B cell (primary cell): Measurements from ENCODE around the gene ADGRA3. TPM values are rescaled to one million over a fixed set of nuclear protein-coding genes. Genes with fewer than 3 reads are reported as not detected.

Experiments
- ATAC-seq: fragments of 200-7000 bp; cut with Tn5 transposase; one replicate; pipeline ENCODE4 v1.10.0; 2021; ENCODE audit warnings: low read depth, mild to moderate bottlenecking, moderate number of reproducible peaks, moderate library complexity
- CTCF ChIA-PET: fragments of 350-600 bp; sonication (Branson Sonifier 250); formaldehyde crosslinking; loops from one replicate; lab custom pipeline; 2021; ENCODE audit warnings: antibody characterized with exemption, inconsistent platforms; lab: Charles Lee
- POLR2A ChIA-PET: fragments of 350-600 bp; sonication (Branson Sonifier 250); formaldehyde crosslinking; loops from one replicate; lab custom pipeline; 2021; ENCODE audit warnings: antibody characterized with exemption; lab: Charles Lee
- DNase-seq: peaks from one replicate; pipeline ENCODE4 v3.0.0; 2013
- H2AFZ ChIP-seq: 2 replicates; pipeline ENCODE4 v1.6.1; 2012; ENCODE audit warnings: mild to moderate bottlenecking, low read depth, low read length; ENCODE audit not compliant: insufficient read depth, poor library complexity, severe bottlenecking
- H3K27ac ChIP-seq, 2 donors: 1 replicate in 1 of 2; 2 replicates in 1 of 2; pipeline ENCODE4 v1.5.1; 2012 to 2013; ENCODE audit warnings: low read length in 2 of 2, mild to moderate bottlenecking in 2 of 2, moderate library complexity in 1 of 2
- H3K27me3 ChIP-seq, 4 experiments: fragments of 200-600 bp in 1 of 4; sonication (generic) in 1 of 4; replicated peaks in 1 of 4; 1 replicate in 2 of 4; 2 replicates in 2 of 4; pipeline versions ENCODE4 v1.6.1 to v1.7.0; 2013 to 2016; ENCODE audit warnings: low read length in 3 of 4, mild to moderate bottlenecking in 2 of 4, mixed read lengths in 1 of 4, moderate library complexity in 1 of 4; ENCODE audit not compliant: insufficient read depth in 4 of 4, control insufficient read depth in 3 of 4; ENCODE audit errors: control extremely low read depth in 1 of 4
- H3K36me3 ChIP-seq, 2 experiments: replicated peaks in 1 of 2; 1 replicate in 1 of 2; 2 replicates in 1 of 2; pipeline versions ENCODE4 v1.6.1 to v1.7.1; 2013; ENCODE audit warnings: low read length in 1 of 2; ENCODE audit not compliant: insufficient read depth in 2 of 2, control insufficient read depth in 1 of 2; ENCODE audit errors: control extremely low read depth in 1 of 2, extremely low read depth in 1 of 2
- H3K4me1 ChIP-seq, 2 donors: fragments of 200-600 bp in 1 of 2; sonication (generic) in 1 of 2; 1 replicate in 1 of 2; 2 replicates in 1 of 2; pipeline versions ENCODE4 v1.5.1 to v1.6.1; 2013 to 2017; ENCODE audit warnings: low read length in 2 of 2; ENCODE audit not compliant: control insufficient read depth in 2 of 2, insufficient read depth in 2 of 2
- H3K4me2 ChIP-seq: replicated peaks from 2 replicates; pipeline ENCODE3; 2012; ENCODE audit warnings: mild to moderate bottlenecking, low read depth, low read length; ENCODE audit not compliant: poor library complexity, severe bottlenecking
- H3K4me3 ChIP-seq, 5 experiments: fragments of 200-600 bp in 1 of 5; sonication (generic) in 1 of 5; 1 replicate in 3 of 5; 2 replicates in 2 of 5; pipeline versions ENCODE4 v1.5.1 to v1.7.0; 2011 to 2016; ENCODE audit warnings: low read length in 4 of 5, mild to moderate bottlenecking in 4 of 5, low read depth in 2 of 5, control low read depth in 1 of 5, moderate library complexity in 1 of 5; ENCODE audit not compliant: insufficient read depth in 1 of 5; ENCODE audit errors: control extremely low read depth in 1 of 5, extremely low read depth in 1 of 5
- H3K79me2 ChIP-seq: fragments of 200-600 bp; sonication (generic); one replicate; pipeline ENCODE4 v1.6.0; 2016; ENCODE audit warnings: low read length; ENCODE audit not compliant: control insufficient read depth, insufficient read depth
- H3K9ac ChIP-seq: fragments of 200-600 bp; sonication (generic); 2 replicates; pipeline ENCODE4 v1.6.1; 2017; ENCODE audit warnings: mild to moderate bottlenecking, low read length, moderate library complexity
- H3K9me3 ChIP-seq, 3 donors: one replicate each; pipeline versions ENCODE4 v1.6.1 to v1.7.1; 2013; ENCODE audit warnings: low read length in 2 of 3; ENCODE audit not compliant: control insufficient read depth in 2 of 3, insufficient read depth in 1 of 3; ENCODE audit errors: control extremely low read depth in 1 of 3
- H4K20me1 ChIP-seq: 2 replicates; pipeline ENCODE4 v1.6.0; 2012; ENCODE audit warnings: mild to moderate bottlenecking, low read length; ENCODE audit not compliant: insufficient read depth, control insufficient read depth, poor library complexity, severe bottlenecking
- H3K27ac Mint-ChIP-seq: one replicate; pipeline ENCODE4 v1.8.0; 2021; ENCODE audit warnings: mixed read lengths
- H3K27me3 Mint-ChIP-seq: one replicate; pipeline ENCODE4 v1.8.0; 2021; ENCODE audit warnings: mixed read lengths
- H3K4me1 Mint-ChIP-seq: one replicate; pipeline ENCODE4 v1.8.0; 2021; ENCODE audit warnings: mixed read lengths
- H3K4me3 Mint-ChIP-seq: one replicate; pipeline ENCODE4 v1.8.0; 2021; ENCODE audit warnings: mixed read lengths
- H3K9me3 Mint-ChIP-seq: one replicate; pipeline ENCODE4 v1.8.0; 2022; ENCODE audit warnings: mixed read lengths; ENCODE audit not compliant: insufficient read depth
- CTCF ChIP-seq: fragments of 200-600 bp; IDR thresholded peaks from one replicate; pipeline ENCODE4 v1.8.0; 2022; ENCODE audit warnings: antibody characterized with exemption, mild to moderate bottlenecking
- EZH2 ChIP-seq: IDR thresholded peaks from 2 replicates; pipeline ENCODE4 v1.6.1; 2012; ENCODE audit warnings: borderline replicate concordance, low read depth, mild to moderate bottlenecking, moderate library complexity, low read length; ENCODE audit not compliant: insufficient read depth, poor library complexity, severe bottlenecking
- WGBS: methylation state at CpG from one replicate; pipeline ENCODE4 v1.1.5; 2013; ENCODE audit warnings: missing lambda C conversion rate; ENCODE audit not compliant: insufficient coverage; 5-methylcytosine and 5-hydroxymethylcytosine counted together
- intact Hi-C: fragments of 100-400 bp; cut with micrococcal nuclease; formaldehyde crosslinking; loops from one replicate; pipeline ENCODE4 v1.10.0; 2022
- polyA plus RNA-seq: library from polyadenylated mRNA; depleted of rRNA; stranded (reverse); fragments of >200 nt; gene quantifications from 2 replicates; pipeline ENCODE4 v1.2.3, GENCODE V29; 2012
- total RNA-seq, 2 donors: library from RNA; stranded (reverse); fragments of 120-200 nt in 1 of 2; gene quantifications; 1 replicate in 1 of 2; 2 replicates in 1 of 2; pipeline versions ENCODE4 v1.2.3 to v1.2.4, GENCODE V29; 2013 to 2022

ADGRA3 gene
- total and polyA plus RNA-seq, 2 donors (not counting 1 experiment from before 2014, with no cell fraction given) = 0.25 TPM; not detected in 1

- WGBS = 90% methylated on average over 3 of the region's 4 CpGs
- CTCF ChIA-PET = no interaction called here
- H3K4me3 ChIP-seq = no peak overlapping the region
These were observed 57.8 kb downstream of the ADGRA3 start for GRCh38 chr4:22458098-22458497.

GRCh38 chr4:22457348-22457747 is 58.5 kb downstream of the ADGRA3 start:
- no peak for DNase-seq
- Histone ChIP-seq H3K4me3 (no peak overlapping the region), H3K9ac (no peak overlapping the region), H3K79me2 (no peaks in the 10 kb centered on the region), H3K27ac (no peak overlapping the region), H3K4me2 (no peak overlapping the region), H3K4me1 (no peaks in the 10 kb centered on the region), H3K27me3 (no peaks in the 10 kb centered on the region), H2AFZ (no peak overlapping the region), H4K20me1 (no peaks in the 10 kb centered on the region), H3K36me3 (no peaks in the 10 kb centered on the region), H3K9me3 (no peaks in the 10 kb centered on the region)
- TF ChIP-seq CTCF (no peak), EZH2 (no peak)
- no CpG with 5 or more reads among the region's 3 CpGs for WGBS
- no peak overlapping the region for H3K4me3 Mint-ChIP-seq
- ChIA-PET CTCF (no interaction called here), POLR2A (no interaction called here)
- no peaks in the 10 kb centered on the region for H3K4me1 Mint-ChIP-seq
- intact Hi-C loops = no loop called here
- no peak for ATAC-seq
- H3K27me3 Mint-ChIP-seq = no peaks in the 10 kb centered on the region
- no peak overlapping the region for H3K27ac Mint-ChIP-seq
- no peaks in the 10 kb centered on the region for H3K9me3 Mint-ChIP-seq

More at GRCh38 chr4:22458098-22458497, 57.8 kb downstream of the ADGRA3 start:
- Histone ChIP-seq H3K9ac (no peak overlapping the region), H4K20me1 (no peaks in the 10 kb centered on the region), H2AFZ (no peak overlapping the region), H3K4me2 (no peak overlapping the region), H3K27ac (no peak overlapping the region), H3K79me2 (no peaks in the 10 kb centered on the region), H3K4me1 (no peaks in the 10 kb centered on the region), H3K27me3 (no peaks in the 10 kb centered on the region), H3K36me3 (no peaks in the 10 kb centered on the region), H3K9me3 (no peaks in the 10 kb centered on the region)
- Mint-ChIP-seq H3K4me3 (no peak overlapping the region), H3K27ac (no peak overlapping the region), H3K4me1 (no peaks in the 10 kb centered on the region), H3K27me3 (no peaks in the 10 kb centered on the region), H3K9me3 (no peaks in the 10 kb centered on the region)
- TF ChIP-seq EZH2 (no peak), CTCF (no peak)
- intact Hi-C loops = no loop called here
- POLR2A ChIA-PET = no interaction called here
- no peak for ATAC-seq
- no peak for DNase-seq
